H1 (cell line): ENCODE measurements around the gene ALG14. TPM values are rescaled to one million over a fixed set of nuclear protein-coding genes. Genes with fewer than 3 reads are reported as not detected.

ENCODE experiments used
- PHF8 ChIP-seq: fragments of 200-600 bp; sonication (generic); conservative IDR thresholded peaks from 2 replicates; pipeline ENCODE4 v1.7.1; 2012; ENCODE audit warnings: low read depth, mild to moderate bottlenecking, inconsistent platforms, low read length, moderate library complexity
- polyA plus RNA-seq, 7 experiments: library from polyadenylated mRNA; depleted of rRNA in 3 of 7; stranded (reverse) in 5 of 7; unstranded in 2 of 7; fragments of >200 nt in 5 of 7; fragments of 200-250 nt in 2 of 7; gene quantifications; 1 replicate in 5 of 7; 2 replicates in 1 of 7; 4 replicates in 1 of 7; pipeline versions ENCODE4 v1.2.1 to v1.2.3, GENCODE V29; 2011 to 2013; ENCODE audit warnings: missing spikeins in 2 of 7, mixed read lengths in 2 of 7
- total RNA-seq: library from RNA; stranded (reverse); fragmentation: NEBNext Ultra II Directional; extraction: Animal tissue kit (Norgen Biotek cat#: 25700); gene quantifications from 2 replicates; pipeline ENCODE4 v1.2.1, GENCODE V29; 2021
- TF ChIP-seq, protein P1 (sequence below): fragments of 300-600 bp; sonication (generic); IDR thresholded peaks from 2 replicates; pipeline ENCODE4 v1.7.1; 2012; ENCODE audit warnings: low read length, moderate library complexity, mild to moderate bottlenecking, inconsistent platforms; ENCODE audit not compliant: insufficient replicate concordance

Gene ALG14
- total and polyA plus RNA-seq, 2 of the 8 experiments (the other 6 are each of a cell fraction or from before 2014, with no cell fraction given) = 0.95 to 1.3 TPM

DNA sequence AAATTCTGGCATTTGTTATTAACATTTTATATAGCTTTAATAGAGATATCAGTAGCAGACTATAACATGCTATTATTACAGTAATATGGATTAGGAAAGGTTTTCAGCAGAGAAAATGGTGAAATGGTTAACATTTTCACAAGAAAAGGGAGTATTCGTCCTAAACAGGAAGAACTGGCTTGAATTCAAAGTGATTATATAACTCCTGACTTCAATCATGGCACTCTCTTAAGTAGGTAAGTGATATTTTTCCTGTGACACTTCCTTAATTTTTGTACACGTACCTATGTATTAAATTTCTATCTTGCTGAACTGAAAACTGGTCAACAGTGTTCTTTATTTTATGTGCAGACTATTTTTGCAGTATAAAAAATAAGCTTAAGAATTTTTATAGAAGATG lies 77.9 kb downstream of the ALG14 start (continued):
- TF ChIP-seq, protein P1, sequence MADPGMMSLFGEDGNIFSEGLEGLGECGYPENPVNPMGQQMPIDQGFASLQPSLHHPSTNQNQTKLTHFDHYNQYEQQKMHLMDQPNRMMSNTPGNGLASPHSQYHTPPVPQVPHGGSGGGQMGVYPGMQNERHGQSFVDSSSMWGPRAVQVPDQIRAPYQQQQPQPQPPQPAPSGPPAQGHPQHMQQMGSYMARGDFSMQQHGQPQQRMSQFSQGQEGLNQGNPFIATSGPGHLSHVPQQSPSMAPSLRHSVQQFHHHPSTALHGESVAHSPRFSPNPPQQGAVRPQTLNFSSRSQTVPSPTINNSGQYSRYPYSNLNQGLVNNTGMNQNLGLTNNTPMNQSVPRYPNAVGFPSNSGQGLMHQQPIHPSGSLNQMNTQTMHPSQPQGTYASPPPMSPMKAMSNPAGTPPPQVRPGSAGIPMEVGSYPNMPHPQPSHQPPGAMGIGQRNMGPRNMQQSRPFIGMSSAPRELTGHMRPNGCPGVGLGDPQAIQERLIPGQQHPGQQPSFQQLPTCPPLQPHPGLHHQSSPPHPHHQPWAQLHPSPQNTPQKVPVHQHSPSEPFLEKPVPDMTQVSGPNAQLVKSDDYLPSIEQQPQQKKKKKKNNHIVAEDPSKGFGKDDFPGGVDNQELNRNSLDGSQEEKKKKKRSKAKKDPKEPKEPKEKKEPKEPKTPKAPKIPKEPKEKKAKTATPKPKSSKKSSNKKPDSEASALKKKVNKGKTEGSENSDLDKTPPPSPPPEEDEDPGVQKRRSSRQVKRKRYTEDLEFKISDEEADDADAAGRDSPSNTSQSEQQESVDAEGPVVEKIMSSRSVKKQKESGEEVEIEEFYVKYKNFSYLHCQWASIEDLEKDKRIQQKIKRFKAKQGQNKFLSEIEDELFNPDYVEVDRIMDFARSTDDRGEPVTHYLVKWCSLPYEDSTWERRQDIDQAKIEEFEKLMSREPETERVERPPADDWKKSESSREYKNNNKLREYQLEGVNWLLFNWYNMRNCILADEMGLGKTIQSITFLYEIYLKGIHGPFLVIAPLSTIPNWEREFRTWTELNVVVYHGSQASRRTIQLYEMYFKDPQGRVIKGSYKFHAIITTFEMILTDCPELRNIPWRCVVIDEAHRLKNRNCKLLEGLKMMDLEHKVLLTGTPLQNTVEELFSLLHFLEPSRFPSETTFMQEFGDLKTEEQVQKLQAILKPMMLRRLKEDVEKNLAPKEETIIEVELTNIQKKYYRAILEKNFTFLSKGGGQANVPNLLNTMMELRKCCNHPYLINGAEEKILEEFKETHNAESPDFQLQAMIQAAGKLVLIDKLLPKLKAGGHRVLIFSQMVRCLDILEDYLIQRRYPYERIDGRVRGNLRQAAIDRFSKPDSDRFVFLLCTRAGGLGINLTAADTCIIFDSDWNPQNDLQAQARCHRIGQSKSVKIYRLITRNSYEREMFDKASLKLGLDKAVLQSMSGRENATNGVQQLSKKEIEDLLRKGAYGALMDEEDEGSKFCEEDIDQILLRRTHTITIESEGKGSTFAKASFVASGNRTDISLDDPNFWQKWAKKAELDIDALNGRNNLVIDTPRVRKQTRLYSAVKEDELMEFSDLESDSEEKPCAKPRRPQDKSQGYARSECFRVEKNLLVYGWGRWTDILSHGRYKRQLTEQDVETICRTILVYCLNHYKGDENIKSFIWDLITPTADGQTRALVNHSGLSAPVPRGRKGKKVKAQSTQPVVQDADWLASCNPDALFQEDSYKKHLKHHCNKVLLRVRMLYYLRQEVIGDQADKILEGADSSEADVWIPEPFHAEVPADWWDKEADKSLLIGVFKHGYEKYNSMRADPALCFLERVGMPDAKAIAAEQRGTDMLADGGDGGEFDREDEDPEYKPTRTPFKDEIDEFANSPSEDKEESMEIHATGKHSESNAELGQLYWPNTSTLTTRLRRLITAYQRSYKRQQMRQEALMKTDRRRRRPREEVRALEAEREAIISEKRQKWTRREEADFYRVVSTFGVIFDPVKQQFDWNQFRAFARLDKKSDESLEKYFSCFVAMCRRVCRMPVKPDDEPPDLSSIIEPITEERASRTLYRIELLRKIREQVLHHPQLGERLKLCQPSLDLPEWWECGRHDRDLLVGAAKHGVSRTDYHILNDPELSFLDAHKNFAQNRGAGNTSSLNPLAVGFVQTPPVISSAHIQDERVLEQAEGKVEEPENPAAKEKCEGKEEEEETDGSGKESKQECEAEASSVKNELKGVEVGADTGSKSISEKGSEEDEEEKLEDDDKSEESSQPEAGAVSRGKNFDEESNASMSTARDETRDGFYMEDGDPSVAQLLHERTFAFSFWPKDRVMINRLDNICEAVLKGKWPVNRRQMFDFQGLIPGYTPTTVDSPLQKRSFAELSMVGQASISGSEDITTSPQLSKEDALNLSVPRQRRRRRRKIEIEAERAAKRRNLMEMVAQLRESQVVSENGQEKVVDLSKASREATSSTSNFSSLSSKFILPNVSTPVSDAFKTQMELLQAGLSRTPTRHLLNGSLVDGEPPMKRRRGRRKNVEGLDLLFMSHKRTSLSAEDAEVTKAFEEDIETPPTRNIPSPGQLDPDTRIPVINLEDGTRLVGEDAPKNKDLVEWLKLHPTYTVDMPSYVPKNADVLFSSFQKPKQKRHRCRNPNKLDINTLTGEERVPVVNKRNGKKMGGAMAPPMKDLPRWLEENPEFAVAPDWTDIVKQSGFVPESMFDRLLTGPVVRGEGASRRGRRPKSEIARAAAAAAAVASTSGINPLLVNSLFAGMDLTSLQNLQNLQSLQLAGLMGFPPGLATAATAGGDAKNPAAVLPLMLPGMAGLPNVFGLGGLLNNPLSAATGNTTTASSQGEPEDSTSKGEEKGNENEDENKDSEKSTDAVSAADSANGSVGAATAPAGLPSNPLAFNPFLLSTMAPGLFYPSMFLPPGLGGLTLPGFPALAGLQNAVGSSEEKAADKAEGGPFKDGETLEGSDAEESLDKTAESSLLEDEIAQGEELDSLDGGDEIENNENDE = no peak
- TF ChIP-seq PHF8 = no peak
